GM12878 (cell line): ENCODE results near the gene CCNY. TPM values are rescaled to one million over a fixed set of nuclear protein-coding genes. Genes with fewer than 3 reads are reported as not detected.

Experiments
- ATAC-seq: fragments of 200-7000 bp; cut with Tn5 transposase; 3 replicates; pipeline ENCODE4 v1.9.1; 2020; ENCODE audit warnings: mild to moderate bottlenecking, moderate library complexity
- BruUV-seq: library from RNA; stranded (reverse); fragments of 400-500 nt; replicated peaks from 2 replicates; lab custom pipeline; 2021; lab: Mats Ljungman, UMichigan
- CTCF ChIA-PET: fragments of 300-600 bp; sonication (Branson Sonifier 250); formaldehyde crosslinking; extraction: SDS; loops from one replicate; lab custom pipeline; 2021; ENCODE audit warnings: inconsistent platforms; lab: Yijun Ruan, JAX
- POLR2A ChIA-PET: fragments of 350-600 bp; formaldehyde crosslinking; extraction: SDS; loops from one replicate; lab custom pipeline; 2021; ENCODE audit warnings: inconsistent platforms; lab: Charles Lee
- RAD21 ChIA-PET: fragments of 300-600 bp; sonication (Branson Sonifier 250); formaldehyde crosslinking; loops from one replicate; lab custom pipeline; 2023; ENCODE audit warnings: antibody characterized with exemption; ENCODE audit not compliant: unreplicated experiment; lab: Charles Lee
- SMC1A ChIA-PET: fragments of 300-600 bp; sonication (Branson Sonifier 250); formaldehyde crosslinking; loops from one replicate; lab custom pipeline; 2023; ENCODE audit not compliant: unreplicated experiment, uncharacterized antibody; lab: Charles Lee
- DNase-seq: peaks from one replicate; pipeline ENCODE4 v3.0.0-alpha.2; 2011; ENCODE audit warnings: low read depth, low spot score
- FAIRE-seq: peaks from 3 replicates; lab custom pipeline; 2011; peaks lifted over from hg19 to GRCh38; lab: Jason Lieb, UNC
- H2AFZ ChIP-seq: 2 replicates; pipeline ENCODE4 v1.6.0; 2011; ENCODE audit warnings: low read depth, low read length, control low read depth; ENCODE audit not compliant: control insufficient read depth
- H3K27ac ChIP-seq: 2 replicates; pipeline ENCODE4 v1.5.1; 2011; ENCODE audit warnings: control low read depth; ENCODE audit not compliant: control insufficient read depth, insufficient read depth
- H3K27me3 ChIP-seq, 2 experiments: replicated peaks in 1 of 2; 2 replicates each; pipeline versions ENCODE4 v1.6.0 to v1.6.1; 2011; ENCODE audit warnings: low read length in 1 of 2; ENCODE audit not compliant: control insufficient read depth in 2 of 2, insufficient read depth in 2 of 2
- H3K36me3 ChIP-seq, 2 experiments: 2 replicates each; pipeline ENCODE4 v1.5.1; 2011; ENCODE audit warnings: low read length in 1 of 2; ENCODE audit not compliant: control insufficient read depth in 2 of 2, insufficient read depth in 2 of 2
- H3K4me1 ChIP-seq: 2 replicates; pipeline ENCODE4 v1.6.1; 2011; ENCODE audit warnings: mild to moderate bottlenecking, low read length, moderate library complexity, mixed read lengths; ENCODE audit not compliant: control insufficient read depth, insufficient read depth
- H3K4me2 ChIP-seq: 2 replicates; pipeline ENCODE4 v1.6.0; 2011; ENCODE audit warnings: control low read depth; ENCODE audit not compliant: control insufficient read depth, insufficient read depth
- H3K4me3 ChIP-seq: fragments of 200-600 bp; sonication (generic); 2 replicates; pipeline ENCODE4 v1.5.1; 2016
- H3K79me2 ChIP-seq: 2 replicates; pipeline ENCODE4 v1.6.0; 2011; ENCODE audit warnings: low read length; ENCODE audit not compliant: control insufficient read depth, insufficient read depth
- H3K9ac ChIP-seq: 2 replicates; pipeline ENCODE4 v1.8.0; 2011; ENCODE audit warnings: low read length, control low read depth, mixed read lengths; ENCODE audit not compliant: control insufficient read depth, insufficient read depth
- H3K9me3 ChIP-seq: replicated peaks from 3 replicates; pipeline ENCODE4 v1.5.1; 2011; ENCODE audit warnings: mild to moderate bottlenecking, low read length; ENCODE audit not compliant: control insufficient read depth, insufficient read depth
- H4K20me1 ChIP-seq: 2 replicates; pipeline ENCODE4 v1.6.0; 2011; ENCODE audit not compliant: control insufficient read depth, insufficient read depth
- BCL11A ChIP-seq: IDR thresholded peaks from 2 replicates; pipeline ENCODE4 v1.6.1; 2011; ENCODE audit warnings: low read depth, low read length
- CBFB ChIP-seq: IDR thresholded peaks from 2 replicates; pipeline ENCODE4 v1.6.1; 2016; ENCODE audit warnings: antibody characterized with exemption, low read depth
- CBX3 ChIP-seq: fragments of 200-600 bp; sonication (generic); IDR thresholded peaks from 2 replicates; pipeline ENCODE4 v1.6.1; 2016; ENCODE audit warnings: low read depth, borderline replicate concordance
- EGR1 ChIP-seq, 2 experiments: IDR thresholded peaks; 1 replicate in 1 of 2; 2 replicates in 1 of 2; pipeline ENCODE4 v1.6.1; 2011 to 2012; ENCODE audit warnings: low read depth in 2 of 2, low read length in 2 of 2, borderline replicate concordance in 1 of 2, mild to moderate bottlenecking in 1 of 2, moderate library complexity in 1 of 2
- HDAC2 ChIP-seq: fragments of 200-600 bp; sonication (generic); IDR thresholded peaks from 2 replicates; pipeline ENCODE4 v1.6.1; 2017
- HDGF ChIP-seq: fragments of 450-650 bp; IDR thresholded peaks from 2 replicates; pipeline ENCODE4 v1.6.1; 2016; ENCODE audit warnings: antibody characterized with exemption
- NFIC ChIP-seq: IDR thresholded peaks from 2 replicates; pipeline ENCODE4 v1.6.1; 2012; ENCODE audit warnings: low read depth, mild to moderate bottlenecking, inconsistent platforms, low read length, moderate library complexity
- POLR2A ChIP-seq: IDR thresholded peaks from 2 replicates; pipeline ENCODE4 v1.6.1; 2011; ENCODE audit warnings: low read depth, mild to moderate bottlenecking, low read length
- RFX5 ChIP-seq: IDR thresholded peaks from 2 replicates; pipeline ENCODE4 v1.6.1; 2011; ENCODE audit warnings: low read depth, low read length, improper control_type of control experiment
- STAT1 ChIP-seq: fragments of 450-650 bp; conservative IDR thresholded peaks from 2 replicates; pipeline ENCODE4 v1.6.1; 2014; ENCODE audit warnings: antibody characterized with exemption, mild to moderate bottlenecking
- ZZZ3 ChIP-seq: IDR thresholded peaks from 2 replicates; pipeline ENCODE4 v1.6.1; 2011; ENCODE audit warnings: low read depth; ENCODE audit not compliant: control insufficient read depth, insufficient read length
- WGBS: methylation state at CpG from one replicate; pipeline ENCODE4 v1.1.6; 2016; ENCODE audit warnings: low lambda C conversion rate; ENCODE audit not compliant: insufficient replicate concordance, insufficient coverage; ENCODE audit errors: missing lambda C conversion rate; 5-methylcytosine and 5-hydroxymethylcytosine counted together
- in situ Hi-C: fragments of 300-500 bp; cut with MboI; formaldehyde crosslinking; loops from 9 replicates; pipeline ENCODE4 v1.14.3; 2018; ENCODE audit warnings: mixed read lengths
- intact Hi-C: fragments of 100-400 bp; cut with micrococcal nuclease; formaldehyde crosslinking; loops from one replicate; pipeline ENCODE4 v1.14.2; 2022; ENCODE audit not compliant: unreplicated experiment
- polyA plus RNA-seq, 11 experiments: library from polyadenylated mRNA; depleted of rRNA in 4 of 11; unstranded in 6 of 11; stranded (reverse) in 5 of 11; fragments of >200 nt; fragmentation: Nextera tagmentation in 4 of 11; fragmentation: Illumina TruSeq in 1 of 11; extraction: Ambion mirVana in 4 of 11; extraction: Trizol in 1 of 11; gene quantifications; 1 replicate in 1 of 11; 2 replicates in 10 of 11; pipeline versions ENCODE4 v1.2.1 to v1.2.3, GENCODE V29; 2011 to 2016; ENCODE audit warnings: inconsistent platforms in 2 of 11, missing spikeins in 2 of 11, low read depth in 1 of 11
- total RNA-seq, 4 experiments: library from RNA; depleted of rRNA in 3 of 4; stranded (reverse); fragments of >200 nt in 3 of 4; fragmentation: Illumina TruSeq in 1 of 4; extraction: Trizol in 1 of 4; gene quantifications; 2 replicates each; pipeline versions ENCODE4 v1.2.1 to v1.2.3, GENCODE V29; 2013 to 2021
- TF ChIP-seq, protein P1 (sequence below): fragments of 450-650 bp; IDR thresholded peaks from 2 replicates; pipeline ENCODE4 v1.6.1; 2017; ENCODE audit warnings: antibody characterized with exemption, mild to moderate bottlenecking, moderate library complexity
- TF ChIP-seq, protein P2 (sequence below): fragments of 450-650 bp; IDR thresholded peaks from 2 replicates; pipeline ENCODE4 v1.6.1; 2016; ENCODE audit warnings: mild to moderate bottlenecking

The CCNY gene
- total and polyA plus RNA-seq, 10 of the 15 experiments (the other 5 are each of a cell fraction or from before 2014, with no cell fraction given): 3.6 to 50.0 (median 26.1) TPM

DNA sequence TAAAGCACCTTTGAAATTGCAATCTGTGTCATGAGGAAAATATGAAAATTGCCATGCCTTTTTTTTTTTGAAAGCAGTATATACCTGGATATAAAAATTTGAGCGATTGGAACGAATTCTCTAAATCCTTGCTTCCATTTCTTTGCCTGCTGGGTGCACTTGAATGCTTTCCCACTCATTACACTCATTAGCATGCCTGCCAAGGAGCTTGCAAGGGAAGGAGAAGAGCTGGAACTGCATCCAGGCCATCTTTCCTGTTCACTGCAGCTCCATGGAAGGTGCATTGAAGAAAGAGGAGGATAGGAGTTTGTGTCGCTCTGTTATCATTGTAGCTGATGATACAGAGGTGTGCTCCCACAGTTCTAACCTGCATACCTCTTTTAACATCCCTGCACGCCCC, 166.4 kb downstream of the CCNY start:
- POLR2A ChIA-PET: no interaction called here
- Histone ChIP-seq H3K9me3 (no peaks in the 10 kb centered on the region), H3K27me3 (no peaks in the 10 kb centered on the region), H3K27ac (no peak overlapping the region), H3K4me3 (no peak overlapping the region), H3K4me2 (no peak overlapping the region), H2AFZ (no peak overlapping the region), H3K4me1 (peaks cover 25% of the 10 kb centered on the region), H3K79me2 (no peaks in the 10 kb centered on the region), H3K9ac (no peak overlapping the region), H3K36me3 (no peaks in the 10 kb centered on the region; a peak in 1 of 4 replicates), H4K20me1 (0 out of 2 replicates have a peak, but pooled peaks cover 4% of the 10 kb centered on the region)
- in situ Hi-C loops (no loop called here), intact Hi-C loops (no loop called here)
- 94% methylated on average over 4 of the region's 4 CpGs for WGBS
- TF ChIP-seq HDGF (no peak), ZZZ3 (no peak), EGR1 (IDR thresholded peaks at IDR 0.05; ENCODE audit: borderline replicate concordance in 1 of 2, low read depth in 2 of 2, low read length in 2 of 2) (no peak), CBFB (no peak), STAT1 (no peak), RFX5 (no peak), HDAC2 (no peak), NFIC (no peak), BCL11A (no peak), CBX3 (no peak), POLR2A (no peak)
- TF ChIP-seq, protein P1, sequence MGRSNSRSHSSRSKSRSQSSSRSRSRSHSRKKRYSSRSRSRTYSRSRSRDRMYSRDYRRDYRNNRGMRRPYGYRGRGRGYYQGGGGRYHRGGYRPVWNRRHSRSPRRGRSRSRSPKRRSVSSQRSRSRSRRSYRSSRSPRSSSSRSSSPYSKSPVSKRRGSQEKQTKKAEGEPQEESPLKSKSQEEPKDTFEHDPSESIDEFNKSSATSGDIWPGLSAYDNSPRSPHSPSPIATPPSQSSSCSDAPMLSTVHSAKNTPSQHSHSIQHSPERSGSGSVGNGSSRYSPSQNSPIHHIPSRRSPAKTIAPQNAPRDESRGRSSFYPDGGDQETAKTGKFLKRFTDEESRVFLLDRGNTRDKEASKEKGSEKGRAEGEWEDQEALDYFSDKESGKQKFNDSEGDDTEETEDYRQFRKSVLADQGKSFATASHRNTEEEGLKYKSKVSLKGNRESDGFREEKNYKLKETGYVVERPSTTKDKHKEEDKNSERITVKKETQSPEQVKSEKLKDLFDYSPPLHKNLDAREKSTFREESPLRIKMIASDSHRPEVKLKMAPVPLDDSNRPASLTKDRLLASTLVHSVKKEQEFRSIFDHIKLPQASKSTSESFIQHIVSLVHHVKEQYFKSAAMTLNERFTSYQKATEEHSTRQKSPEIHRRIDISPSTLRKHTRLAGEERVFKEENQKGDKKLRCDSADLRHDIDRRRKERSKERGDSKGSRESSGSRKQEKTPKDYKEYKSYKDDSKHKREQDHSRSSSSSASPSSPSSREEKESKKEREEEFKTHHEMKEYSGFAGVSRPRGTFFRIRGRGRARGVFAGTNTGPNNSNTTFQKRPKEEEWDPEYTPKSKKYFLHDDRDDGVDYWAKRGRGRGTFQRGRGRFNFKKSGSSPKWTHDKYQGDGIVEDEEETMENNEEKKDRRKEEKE: no peak
- TF ChIP-seq, protein P2, sequence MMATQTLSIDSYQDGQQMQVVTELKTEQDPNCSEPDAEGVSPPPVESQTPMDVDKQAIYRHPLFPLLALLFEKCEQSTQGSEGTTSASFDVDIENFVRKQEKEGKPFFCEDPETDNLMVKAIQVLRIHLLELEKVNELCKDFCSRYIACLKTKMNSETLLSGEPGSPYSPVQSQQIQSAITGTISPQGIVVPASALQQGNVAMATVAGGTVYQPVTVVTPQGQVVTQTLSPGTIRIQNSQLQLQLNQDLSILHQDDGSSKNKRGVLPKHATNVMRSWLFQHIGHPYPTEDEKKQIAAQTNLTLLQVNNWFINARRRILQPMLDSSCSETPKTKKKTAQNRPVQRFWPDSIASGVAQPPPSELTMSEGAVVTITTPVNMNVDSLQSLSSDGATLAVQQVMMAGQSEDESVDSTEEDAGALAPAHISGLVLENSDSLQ: no peak
- ATAC-seq (no peak), DNase-seq (no peak), FAIRE-seq (no peak)
- BruUV-seq: no TSS peak
- RAD21 ChIA-PET: no interaction called here
- SMC1A ChIA-PET: interaction anchor here (0.8 to 1.1 kb wide), 3 partner anchors 10 to 19 kb away, joined by 3 read pairs; no protein-coding TSS in a partner anchor
- CTCF ChIA-PET: interaction anchor here (2.7 kb wide), 1 partner anchor 263 kb away, joined by 9 read pairs; no protein-coding TSS in a partner anchor
